Trophoblast cell (in vitro differentiated cells and primary cell): ENCODE measurements around the gene TPD52L1.

Experiments
- DNase-seq, 2 donors: peaks; one replicate each; pipeline ENCODE4 v3.0.0-alpha.2; 2016
- H2AFZ ChIP-seq: 2 replicates; pipeline ENCODE4 v1.6.1; 2013; ENCODE audit warnings: low read length, moderate library complexity, mild to moderate bottlenecking; ENCODE audit not compliant: insufficient read depth, poor library complexity
- H2AK5ac ChIP-seq: 2 replicates; pipeline ENCODE4 v1.6.1; 2013; ENCODE audit warnings: mild to moderate bottlenecking, low read length
- H2BK120ac ChIP-seq: 2 replicates; pipeline ENCODE4 v1.6.1; 2013; ENCODE audit warnings: low read length, mild to moderate bottlenecking, moderate library complexity; ENCODE audit not compliant: insufficient read depth, poor library complexity
- H2BK12ac ChIP-seq: 2 replicates; pipeline ENCODE4 v1.6.1; 2013; ENCODE audit warnings: mild to moderate bottlenecking, low read length, moderate library complexity
- H2BK5ac ChIP-seq: 2 replicates; pipeline ENCODE4 v1.6.1; 2013; ENCODE audit warnings: low read length, low read depth, moderate library complexity, mild to moderate bottlenecking; ENCODE audit not compliant: poor library complexity
- H3K14ac ChIP-seq: 2 replicates; pipeline ENCODE4 v1.6.1; 2013; ENCODE audit warnings: mild to moderate bottlenecking, low read length
- H3K18ac ChIP-seq: 2 replicates; pipeline ENCODE4 v1.6.1; 2013; ENCODE audit warnings: mild to moderate bottlenecking, low read length
- H3K23ac ChIP-seq: 2 replicates; pipeline ENCODE4 v1.6.1; 2013; ENCODE audit warnings: low read length
- H3K27ac ChIP-seq: 2 replicates; pipeline ENCODE4 v1.5.1; 2013; ENCODE audit warnings: low read depth, mild to moderate bottlenecking, inconsistent platforms, low read length, moderate library complexity
- H3K27me3 ChIP-seq: 2 replicates; pipeline ENCODE4 v1.6.1; 2013; ENCODE audit warnings: inconsistent platforms, mild to moderate bottlenecking, low read length, moderate library complexity; ENCODE audit not compliant: insufficient read depth
- H3K36me3 ChIP-seq, 2 experiments: 1 replicate in 1 of 2; 2 replicates in 1 of 2; pipeline ENCODE4 v1.6.1; 2013; ENCODE audit warnings: low read length in 2 of 2, mild to moderate bottlenecking in 2 of 2, moderate library complexity in 1 of 2; ENCODE audit not compliant: insufficient read depth in 2 of 2, control insufficient read depth in 1 of 2
- H3K4ac ChIP-seq: 2 replicates; pipeline ENCODE4 v1.6.1; 2013; ENCODE audit warnings: low read depth, mild to moderate bottlenecking, low read length, moderate library complexity
- H3K4me1 ChIP-seq, 2 experiments: 1 replicate in 1 of 2; 2 replicates in 1 of 2; pipeline ENCODE4 v1.6.1; 2013; ENCODE audit warnings: low read length in 2 of 2, mild to moderate bottlenecking in 2 of 2, moderate library complexity in 1 of 2; ENCODE audit not compliant: insufficient read depth in 2 of 2, control insufficient read depth in 1 of 2
- H3K4me2 ChIP-seq: 2 replicates; pipeline ENCODE4 v1.6.1; 2013; ENCODE audit warnings: inconsistent platforms, mild to moderate bottlenecking, low read length, moderate library complexity
- H3K4me3 ChIP-seq: 2 replicates; pipeline ENCODE4 v1.5.1; 2013; ENCODE audit warnings: mild to moderate bottlenecking, low read depth, low read length, inconsistent platforms
- H3K79me1 ChIP-seq: one replicate; pipeline ENCODE4 v1.6.1; 2013; ENCODE audit warnings: low read length
- H3K79me2 ChIP-seq: 2 replicates; pipeline ENCODE4 v1.6.1; 2013; ENCODE audit warnings: low read length, mild to moderate bottlenecking; ENCODE audit not compliant: control insufficient read depth, insufficient read depth, poor library complexity
- H3K9ac ChIP-seq: 2 replicates; pipeline ENCODE4 v1.6.1; 2013; ENCODE audit warnings: mild to moderate bottlenecking, low read length
- H3K9me3 ChIP-seq: 2 replicates; pipeline ENCODE4 v1.6.1; 2013; ENCODE audit warnings: low read depth, mild to moderate bottlenecking, control low read depth, inconsistent platforms, low read length; ENCODE audit not compliant: insufficient read depth
- H4K12ac ChIP-seq: 2 replicates; pipeline ENCODE4 v1.6.1; 2013; ENCODE audit warnings: low read depth, mild to moderate bottlenecking, low read length, moderate library complexity
- H4K8ac ChIP-seq: 2 replicates; pipeline ENCODE4 v1.6.1; 2013; ENCODE audit warnings: low read depth, mild to moderate bottlenecking, low read length, moderate library complexity
- H4K91ac ChIP-seq: one replicate; pipeline ENCODE4 v1.6.1; 2013; ENCODE audit warnings: low read depth, mild to moderate bottlenecking, low read length, moderate library complexity
- WGBS: extraction: QIAGEN DNeasy Blood & Tissue Kit; methylation state at CpG from one replicate; pipeline ENCODE4 v1.1.7; 2013; ENCODE audit warnings: missing lambda C conversion rate; ENCODE audit not compliant: insufficient read length, insufficient coverage; ENCODE audit errors: extremely low coverage; 5-methylcytosine and 5-hydroxymethylcytosine counted together

Gene TPD52L1

GRCh38 chr6:125188594-125189203 lies 35.1 kb downstream of the TPD52L1 start:
- H3K27me3 ChIP-seq = no peaks in the 10 kb centered on the region
- H3K4me3 ChIP-seq = no peak overlapping the region
- H2BK120ac ChIP-seq = no peak overlapping the region
- H3K4ac ChIP-seq = no peak overlapping the region
- H2AK5ac ChIP-seq = no peak overlapping the region
- peaks cover 2% of the 10 kb centered on the region for H3K79me2 ChIP-seq
- no peak overlapping the region for H4K12ac ChIP-seq
- H3K36me3 ChIP-seq = no peaks in the 10 kb centered on the region
- no peak overlapping the region for H3K14ac ChIP-seq
- no peak overlapping the region for H4K8ac ChIP-seq
- H2BK12ac ChIP-seq = no peak overlapping the region
- no peak overlapping the region for H3K23ac ChIP-seq
- H3K4me1 ChIP-seq = peaks cover 3 to 4% of the 10 kb centered on the region in 2 experiments
- H3K9ac ChIP-seq = no peak overlapping the region
- no peaks in the 10 kb centered on the region for H3K9me3 ChIP-seq
- no peak overlapping the region for H3K27ac ChIP-seq
- H3K4me2 ChIP-seq = no peak overlapping the region
- no peaks in the 10 kb centered on the region for H3K79me1 ChIP-seq
- H2AFZ ChIP-seq = no peak overlapping the region
- no peak overlapping the region for H4K91ac ChIP-seq
- no peak overlapping the region for H2BK5ac ChIP-seq
- no peak overlapping the region for H3K18ac ChIP-seq
- no CpG with 5 or more reads among the region's 1 CpG for WGBS
- no peak for DNase-seq

GRCh38 chr6:125189494-125189893 lies 35.9 kb downstream of the TPD52L1 start:
- no peak overlapping the region for H3K14ac ChIP-seq
- no peaks in the 10 kb centered on the region for H3K9me3 ChIP-seq
- no peak overlapping the region for H3K4me2 ChIP-seq
- H2BK5ac ChIP-seq = no peak overlapping the region
- no peak overlapping the region for H4K8ac ChIP-seq
- no peak overlapping the region for H2AFZ ChIP-seq
- H3K4ac ChIP-seq = no peak overlapping the region
- no peak overlapping the region for H2BK12ac ChIP-seq
- no peak overlapping the region for H4K12ac ChIP-seq
- H3K4me1 ChIP-seq = peaks cover 3 to 4% of the 10 kb centered on the region in 2 experiments
- no peak overlapping the region for H3K9ac ChIP-seq
- no peak overlapping the region for H2AK5ac ChIP-seq
- no peak overlapping the region for H3K4me3 ChIP-seq
- no peaks in the 10 kb centered on the region for H3K79me1 ChIP-seq
- WGBS = no CpG with 5 or more reads among the region's 1 CpG
- no peak overlapping the region for H3K27ac ChIP-seq
- H3K79me2 ChIP-seq = peaks cover 2% of the 10 kb centered on the region
- no peaks in the 10 kb centered on the region for H3K36me3 ChIP-seq
- no peak for DNase-seq
- H4K91ac ChIP-seq = no peak overlapping the region
- no peak overlapping the region for H2BK120ac ChIP-seq
- no peaks in the 10 kb centered on the region for H3K27me3 ChIP-seq
- no peak overlapping the region for H3K23ac ChIP-seq
- H3K18ac ChIP-seq = no peak overlapping the region

GRCh38 chr6:125190667-125191066 lies 37.1 kb downstream of the TPD52L1 start:
- no peak overlapping the region for H3K14ac ChIP-seq

GRCh38 chr6:125191916-125192609 lies 38.5 kb downstream of the TPD52L1 start:
- peak overlapping the region; percentile 29 for H4K8ac ChIP-seq
- H3K9me3 ChIP-seq = no peaks in the 10 kb centered on the region
- no peaks in the 10 kb centered on the region for H3K36me3 ChIP-seq

More at GRCh38 chr6:125190667-125191066, 37.1 kb downstream of the TPD52L1 start:
- H3K9me3 ChIP-seq = no peaks in the 10 kb centered on the region
- peaks cover 3 to 4% of the 10 kb centered on the region in 2 experiments for H3K4me1 ChIP-seq
- no peak overlapping the region for H3K18ac ChIP-seq
- H2BK120ac ChIP-seq = no peak overlapping the region
- H2AK5ac ChIP-seq = no peak overlapping the region
- no peak overlapping the region for H3K9ac ChIP-seq
- H2BK5ac ChIP-seq = no peak overlapping the region
- no peaks in the 10 kb centered on the region for H3K79me1 ChIP-seq
- no peaks in the 10 kb centered on the region for H3K36me3 ChIP-seq
- no peak overlapping the region for H3K4me2 ChIP-seq
- H3K27me3 ChIP-seq = no peaks in the 10 kb centered on the region
- no peak overlapping the region for H2BK12ac ChIP-seq
- no peak overlapping the region for H3K4ac ChIP-seq
- DNase-seq = no peak
- H3K79me2 ChIP-seq = peaks cover 2% of the 10 kb centered on the region
- H4K8ac ChIP-seq = no peak overlapping the region
- H4K91ac ChIP-seq = no peak overlapping the region
- H3K4me3 ChIP-seq = no peak overlapping the region
- WGBS = no CpG with 5 or more reads among the region's 4 CpGs
- no peak overlapping the region for H4K12ac ChIP-seq
- no peak overlapping the region for H3K27ac ChIP-seq
- no peak overlapping the region for H2AFZ ChIP-seq
- H3K23ac ChIP-seq = no peak overlapping the region

More at GRCh38 chr6:125191916-125192609, 38.5 kb downstream of the TPD52L1 start:
- no peak overlapping the region for H3K23ac ChIP-seq
- H3K9ac ChIP-seq = no peak overlapping the region
- H3K27me3 ChIP-seq = no peaks in the 10 kb centered on the region
- H3K79me2 ChIP-seq = peaks cover 2% of the 10 kb centered on the region
- no peak overlapping the region for H3K27ac ChIP-seq
- WGBS = no CpG with 5 or more reads among the region's 5 CpGs
- H2AFZ ChIP-seq = no peak overlapping the region
- H3K79me1 ChIP-seq = no peaks in the 10 kb centered on the region
- H3K4ac ChIP-seq = no peak overlapping the region
- H4K91ac ChIP-seq = no peak overlapping the region
- no peak overlapping the region for H3K14ac ChIP-seq
- DNase-seq = peak; percentile 77 to 96
- no peak overlapping the region for H2BK5ac ChIP-seq
- no peak overlapping the region for H3K18ac ChIP-seq
- no peak overlapping the region for H3K4me2 ChIP-seq
- no peak overlapping the region for H2BK120ac ChIP-seq
- no peak overlapping the region for H4K12ac ChIP-seq
- peaks cover 3 to 4% of the 10 kb centered on the region in 2 experiments for H3K4me1 ChIP-seq
- no peak overlapping the region for H2AK5ac ChIP-seq
- H3K4me3 ChIP-seq = no peak overlapping the region
- H2BK12ac ChIP-seq = no peak overlapping the region
